Measurements from ENCODE around the gene NCS1. TPM values are rescaled to one million over a fixed set of nuclear protein-coding genes. Genes with fewer than 3 reads are reported as not detected.

NCS1 gene
- total and polyA plus RNA-seq, 9 of the 15 experiments (the other 6 are each of a cell fraction or from before 2014, with no cell fraction given) = 0.28 to 27.0 (median 9.6) TPM

- no peak for TF ChIP-seq GATA2 (CRISPR knock-in tag; IDR thresholded peaks at IDR 0.05)
- peak; percentile 72; the same call in 1 of the 2 replicates for TF ChIP-seq ZNF436 (CRISPR knock-in tag; IDR thresholded peaks at IDR 0.05)
- no peak for TF ChIP-seq TAF7 (tag; IDR thresholded peaks at IDR 0.05)
- no peak for TF ChIP-seq SIN3B (IDR thresholded peaks at IDR 0.05; ENCODE audit: low read depth)
- TF ChIP-seq CBFA2T3 (IDR thresholded peaks at IDR 0.05) = no peak
- no peak for TF ChIP-seq ZNF146 (CRISPR knock-in tag; IDR thresholded peaks at IDR 0.05; ENCODE audit: unreplicated experiment)
- TF ChIP-seq DNMT1 (IDR thresholded peaks at IDR 0.05) = no peak
- TF ChIP-seq CHD4 (IDR thresholded peaks at IDR 0.05; ENCODE audit: insufficient read depth, insufficient replicate concordance, low read depth, low read length, poor library complexity, severe bottlenecking) = no peak
- TF ChIP-seq NR3C1 (CRISPR knock-in tag; IDR thresholded peaks at IDR 0.05) = no peak
- no peak for TF ChIP-seq ZNF445 (CRISPR knock-in tag; IDR thresholded peaks at IDR 0.05; ENCODE audit: low read depth)
- no peak for TF ChIP-seq TRIM24 (IDR thresholded peaks at IDR 0.05)
- no peak for TF ChIP-seq ZBTB9 (CRISPR knock-in tag; IDR thresholded peaks at IDR 0.05)
- TF ChIP-seq CHAMP1 (IDR thresholded peaks at IDR 0.05) = no peak
- no peak for TF ChIP-seq SRSF1 (IDR thresholded peaks at IDR 0.05; ENCODE audit: low read depth, low read length)
- no peak for TF ChIP-seq POLR2H (tag; IDR thresholded peaks at IDR 0.05; ENCODE audit: low read depth)
- no peak for TF ChIP-seq KHSRP (IDR thresholded peaks at IDR 0.05)
- TF ChIP-seq JUNB (CRISPR knock-in tag; conservative IDR thresholded peaks at IDR 0.05) = no peak
- TF ChIP-seq PHF21A (IDR thresholded peaks at IDR 0.05; ENCODE audit: borderline replicate concordance, low read depth) = no peak
- TF ChIP-seq THRA (IDR thresholded peaks at IDR 0.05) = no peak
- TF ChIP-seq MNT (conservative IDR thresholded peaks at IDR 0.05) = no peak
These were observed 13.8 kb downstream of the NCS1 start (continued) for GRCh38 chr9:130186051-130186450.

All from K562 (cell line).